Lower leg skin (tissue), 3 donors: Measurements from ENCODE around the gene EIF2D.

ENCODE experiments used
- POLR2A ChIP-seq, 2 donors: fragments of 450-650 bp; IDR thresholded peaks; one replicate each; pipeline ENCODE4 v1.6.1; 2016 to 2017; ENCODE audit warnings: antibody characterized with exemption in 2 of 2, mild to moderate bottlenecking in 1 of 2, moderate library complexity in 1 of 2
- TF ChIP-seq, protein P1 (sequence below), 3 donors: fragments of 450-650 bp; IDR thresholded peaks; one replicate each; pipeline ENCODE4 v1.5.1; 2016; ENCODE audit warnings: antibody characterized with exemption in 3 of 3, mild to moderate bottlenecking in 3 of 3, moderate library complexity in 2 of 3

DNA sequence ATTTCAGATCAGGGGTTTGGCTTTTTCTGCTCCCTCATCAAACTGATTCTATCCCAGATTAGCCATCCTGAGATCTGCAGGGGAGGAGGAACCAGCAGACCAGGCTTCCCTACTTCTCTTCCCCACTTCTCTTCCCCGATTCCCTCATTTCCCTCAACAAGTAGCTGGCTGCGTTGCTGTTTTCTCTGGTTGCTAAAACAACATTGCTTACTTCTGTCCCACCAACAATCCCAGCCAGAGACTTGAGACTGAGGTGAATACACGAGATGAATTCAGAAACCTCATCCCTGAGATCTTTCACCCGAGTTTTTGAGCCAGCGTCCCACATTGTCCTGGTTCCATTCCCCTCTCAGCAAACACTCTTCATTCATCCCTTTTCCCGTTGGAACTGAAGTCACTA, 45.5 kb upstream of the EIF2D start:
- TF ChIP-seq, protein P1, sequence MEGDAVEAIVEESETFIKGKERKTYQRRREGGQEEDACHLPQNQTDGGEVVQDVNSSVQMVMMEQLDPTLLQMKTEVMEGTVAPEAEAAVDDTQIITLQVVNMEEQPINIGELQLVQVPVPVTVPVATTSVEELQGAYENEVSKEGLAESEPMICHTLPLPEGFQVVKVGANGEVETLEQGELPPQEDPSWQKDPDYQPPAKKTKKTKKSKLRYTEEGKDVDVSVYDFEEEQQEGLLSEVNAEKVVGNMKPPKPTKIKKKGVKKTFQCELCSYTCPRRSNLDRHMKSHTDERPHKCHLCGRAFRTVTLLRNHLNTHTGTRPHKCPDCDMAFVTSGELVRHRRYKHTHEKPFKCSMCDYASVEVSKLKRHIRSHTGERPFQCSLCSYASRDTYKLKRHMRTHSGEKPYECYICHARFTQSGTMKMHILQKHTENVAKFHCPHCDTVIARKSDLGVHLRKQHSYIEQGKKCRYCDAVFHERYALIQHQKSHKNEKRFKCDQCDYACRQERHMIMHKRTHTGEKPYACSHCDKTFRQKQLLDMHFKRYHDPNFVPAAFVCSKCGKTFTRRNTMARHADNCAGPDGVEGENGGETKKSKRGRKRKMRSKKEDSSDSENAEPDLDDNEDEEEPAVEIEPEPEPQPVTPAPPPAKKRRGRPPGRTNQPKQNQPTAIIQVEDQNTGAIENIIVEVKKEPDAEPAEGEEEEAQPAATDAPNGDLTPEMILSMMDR (IDR thresholded peaks at IDR 0.05), result no peak
- TF ChIP-seq POLR2A (IDR thresholded peaks at IDR 0.05), result no peak
